HUES64 (cell line): Measurements from ENCODE around the gene ANKRD6. TPM values are rescaled to one million over a fixed set of nuclear protein-coding genes. Genes with fewer than 3 reads are reported as not detected.
"Not testable (repeated sequence)": the region's sequence is repeated elsewhere in the genome, so short reads cannot be mapped to it uniquely, and the experiment has no call there.

ENCODE experiments used
- H3K27ac ChIP-seq: 2 replicates; pipeline ENCODE4 v1.7.0; 2013; ENCODE audit warnings: low read depth, low read length, inconsistent platforms
- H3K27me3 ChIP-seq: 2 replicates; pipeline ENCODE4 v1.6.1; 2013; ENCODE audit warnings: mild to moderate bottlenecking, low read length; ENCODE audit not compliant: insufficient read depth
- H3K36me3 ChIP-seq: 2 replicates; pipeline ENCODE4 v1.6.1; 2013; ENCODE audit warnings: mild to moderate bottlenecking, low read length; ENCODE audit not compliant: insufficient read depth
- H3K4me1 ChIP-seq: 2 replicates; pipeline ENCODE4 v1.6.1; 2013; ENCODE audit warnings: mild to moderate bottlenecking, low read length, moderate library complexity; ENCODE audit not compliant: insufficient read depth
- H3K4me3 ChIP-seq: 2 replicates; pipeline ENCODE4 v1.5.1; 2013; ENCODE audit warnings: mild to moderate bottlenecking, low read length, moderate library complexity
- H3K9ac ChIP-seq: 2 replicates; pipeline ENCODE4 v1.6.1; 2013; ENCODE audit warnings: mild to moderate bottlenecking, low read depth, low read length
- H3K9me3 ChIP-seq: 2 replicates; pipeline ENCODE4 v1.6.1; 2013; ENCODE audit warnings: low read depth, low read length; ENCODE audit not compliant: insufficient read depth
- WGBS: fragments of 150-250, 120-280 bp; methylation state at CpG from one replicate; pipeline ENCODE4 v1.1.7; 2013; ENCODE audit warnings: missing lambda C conversion rate; 5-methylcytosine and 5-hydroxymethylcytosine counted together
- polyA plus RNA-seq, 2 experiments: library from polyadenylated mRNA; stranded (reverse); fragments of 50-300 nt; gene quantifications; one replicate each; pipeline ENCODE4 v1.2.3, GENCODE V29; 2013

ANKRD6 gene
- 7.8 TPM for polyA plus RNA-seq (2013, experiment 1 of 2)
- 6.6 TPM for polyA plus RNA-seq (2013, experiment 2 of 2)

- Histone ChIP-seq H3K36me3 (no peaks in the 10 kb centered on the region), H3K9ac (peak within 1 kb of the TSS; percentile 65), H3K4me1 (peaks cover 15% of the 10 kb centered on the region), H3K27ac (no peak within 1 kb of the TSS), H3K4me3 (peak within 1 kb of the TSS; percentile 72), H3K9me3 (no peaks in the 10 kb centered on the region), H3K27me3 (peaks cover 50% of the 10 kb centered on the region)
- whole genome bisulfite sequencing = 1% methylated on average over 38 of the region's 38 CpGs
Observed at GRCh38 chr6:89432875-89433251, at the start of gene ANKRD6. Gene ANKRD6 (plus strand): TSS chr6:89433152. CDS start chr6:89566977, 133,825 bp downstream.

DNA sequence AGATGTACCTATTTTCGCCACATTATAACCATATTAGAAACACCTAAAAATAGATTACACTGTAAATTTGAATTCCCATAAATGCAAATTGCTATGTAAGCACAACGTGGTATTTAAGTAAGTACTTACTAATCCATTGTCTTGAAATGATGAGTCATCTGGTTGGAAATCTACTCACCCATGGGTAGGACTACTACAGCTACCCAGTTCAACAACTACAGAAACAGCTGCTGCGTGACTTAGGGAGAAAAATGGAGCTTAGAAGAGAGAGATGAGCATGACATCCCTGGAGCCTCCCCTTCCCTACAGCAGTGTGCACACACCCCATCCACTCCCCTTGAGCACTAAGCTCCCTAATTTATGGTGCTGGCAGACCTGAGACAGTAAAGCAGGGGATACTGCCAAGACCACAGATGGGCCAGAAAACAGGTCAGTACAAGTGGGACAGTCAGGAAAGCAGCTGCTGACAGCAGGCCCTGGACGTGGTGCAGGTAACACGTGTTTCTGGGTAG is 47.7 kb upstream of the ANKRD6 start:
- Histone ChIP-seq H3K4me3 (no peak overlapping the region), H3K27me3 (no peaks in the 10 kb centered on the region), H3K9me3 (no peaks in the 10 kb centered on the region), H3K36me3 (no peaks in the 10 kb centered on the region), H3K4me1 (peaks cover 5% of the 10 kb centered on the region; the same call in 1 of the 2 replicates), H3K27ac (no peak overlapping the region), H3K9ac (no peak overlapping the region)
- 89% methylated on average over 3 of the region's 5 CpGs for WGBS

DNA sequence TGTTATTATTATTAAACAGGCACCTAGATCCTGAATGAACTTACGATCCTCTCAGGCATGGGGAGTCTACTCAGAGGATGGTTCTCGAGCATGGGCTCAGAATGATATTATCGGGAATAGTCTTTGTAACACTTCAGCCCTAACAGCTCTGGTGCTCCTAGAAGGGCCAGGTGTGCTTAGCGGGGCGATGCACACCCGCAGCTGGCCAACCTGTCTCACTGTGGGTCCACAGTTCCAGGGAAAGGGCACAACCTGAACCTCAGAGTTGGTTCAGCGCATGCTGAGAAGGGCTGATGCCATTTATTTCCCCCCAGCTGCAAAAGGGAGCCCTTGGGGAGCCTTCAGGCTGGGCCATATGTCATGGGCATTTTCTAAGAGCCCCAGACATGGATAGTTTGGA is 47.1 kb upstream of the ANKRD6 start:
- Histone ChIP-seq H3K27ac (no peak overlapping the region), H3K4me1 (peaks cover 5% of the 10 kb centered on the region; the same call in 1 of the 2 replicates), H3K9me3 (no peaks in the 10 kb centered on the region), H3K36me3 (no peaks in the 10 kb centered on the region), H3K9ac (no peak overlapping the region), H3K4me3 (no peak overlapping the region), H3K27me3 (no peaks in the 10 kb centered on the region)
- WGBS = 95% methylated on average over 7 of the region's 7 CpGs

DNA sequence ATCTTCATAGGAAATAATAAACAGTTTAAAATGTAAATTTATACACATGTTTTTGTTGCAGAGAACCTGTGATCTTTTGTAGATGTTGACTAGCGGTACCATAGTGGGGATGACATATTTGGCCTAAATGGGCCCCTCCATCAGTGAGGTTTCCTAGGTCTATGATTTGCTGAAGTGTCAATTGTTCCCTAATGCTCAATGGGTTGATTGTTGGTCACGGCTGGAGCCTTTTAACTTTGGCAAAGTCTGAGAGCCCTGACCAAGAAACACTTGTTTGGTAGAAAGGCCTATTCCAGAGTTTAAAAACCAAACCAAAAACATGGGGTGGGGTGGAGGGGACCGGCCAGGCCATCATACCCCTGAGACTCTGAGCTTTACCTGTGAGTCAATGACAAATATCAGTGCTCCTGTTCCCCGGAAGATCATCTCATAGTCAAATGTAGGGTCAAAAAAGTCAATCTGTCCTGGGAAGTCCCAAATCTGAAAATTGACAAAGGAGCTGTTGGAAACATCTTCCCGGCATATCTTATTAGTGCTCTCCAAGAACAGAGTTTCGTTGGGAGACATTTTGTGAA is 45.9 kb upstream of the ANKRD6 start:
- no peak overlapping the region for H3K4me3 ChIP-seq
- H3K9ac ChIP-seq = no peak overlapping the region
- H3K4me1 ChIP-seq = peaks cover 5% of the 10 kb centered on the region; the same call in 1 of the 2 replicates
- WGBS = 94% methylated on average over 6 of the region's 6 CpGs
- no peaks in the 10 kb centered on the region for H3K27me3 ChIP-seq
- H3K27ac ChIP-seq = no peak overlapping the region
- no peaks in the 10 kb centered on the region for H3K36me3 ChIP-seq
- no peaks in the 10 kb centered on the region for H3K9me3 ChIP-seq

- Histone ChIP-seq H3K27ac (no peak overlapping the region), H3K27me3 (no peaks in the 10 kb centered on the region), H3K36me3 (no peaks in the 10 kb centered on the region), H3K9me3 (no peaks in the 10 kb centered on the region), H3K9ac (no peak overlapping the region), H3K4me1 (peaks cover 5% of the 10 kb centered on the region; the same call in 1 of the 2 replicates), H3K4me3 (no peak overlapping the region)
- 96% methylated on average over 9 of the region's 9 CpGs for WGBS
Observed at GRCh38 chr6:89387516-89388201, 45.3 kb upstream of the ANKRD6 start.

DNA sequence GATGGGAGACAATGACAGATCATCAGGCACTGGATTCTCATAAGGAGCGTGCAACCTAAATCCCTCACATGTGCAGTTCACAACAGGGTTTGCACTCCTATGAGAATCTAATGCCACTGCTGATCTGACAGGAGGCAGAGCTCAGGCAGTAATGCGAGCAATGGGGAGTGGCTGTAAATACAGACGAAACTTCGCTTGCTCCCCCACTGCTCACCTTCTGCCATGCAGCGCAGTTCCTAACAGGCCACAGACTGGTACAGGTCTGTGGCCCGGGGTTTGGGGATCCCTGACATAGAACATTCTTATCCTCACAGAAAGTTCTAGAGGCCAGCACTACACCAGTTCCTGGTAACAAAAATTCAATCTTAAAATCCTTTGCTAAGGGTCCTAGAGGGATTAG is 44.1 kb upstream of the ANKRD6 start:
- Histone ChIP-seq H3K4me3 (no peak overlapping the region), H3K36me3 (no peaks in the 10 kb centered on the region), H3K27me3 (no peaks in the 10 kb centered on the region), H3K27ac (no peak overlapping the region), H3K4me1 (peaks cover 5% of the 10 kb centered on the region; the same call in 1 of the 2 replicates), H3K9me3 (no peaks in the 10 kb centered on the region), H3K9ac (no peak overlapping the region)
- WGBS = 93% methylated on average over 6 of the region's 6 CpGs

DNA sequence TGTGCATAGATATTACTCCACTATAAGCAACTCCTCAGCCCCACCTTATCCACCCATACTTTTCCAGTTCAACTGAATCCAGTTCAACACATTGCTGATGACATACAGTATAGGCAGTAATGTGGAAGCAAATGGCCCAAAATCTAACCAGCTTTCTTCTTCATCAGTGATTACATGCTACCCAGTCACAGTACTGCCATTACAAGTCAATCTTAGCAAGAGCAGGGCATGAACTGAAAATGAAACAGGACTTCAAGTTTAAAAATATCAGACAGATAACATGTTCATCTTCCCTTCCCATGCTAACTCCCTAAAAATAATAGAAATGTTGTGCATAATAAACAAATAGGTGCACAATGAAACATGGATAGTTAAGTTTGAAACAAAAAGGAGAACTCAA is 40.1 kb upstream of the ANKRD6 start:
- Histone ChIP-seq H3K36me3 (no peaks in the 10 kb centered on the region), H3K27ac (no peak overlapping the region), H3K4me1 (no peaks in the 10 kb centered on the region), H3K9ac (no peak overlapping the region), H3K4me3 (no peak overlapping the region), H3K9me3 (no peaks in the 10 kb centered on the region), H3K27me3 (no peaks in the 10 kb centered on the region)

- H3K27ac ChIP-seq = no peak overlapping the region
- no peak overlapping the region for H3K9ac ChIP-seq
- H3K27me3 ChIP-seq = no peaks in the 10 kb centered on the region
- no peaks in the 10 kb centered on the region for H3K36me3 ChIP-seq
- H3K9me3 ChIP-seq = no peaks in the 10 kb centered on the region
- no peak overlapping the region for H3K4me3 ChIP-seq
- WGBS = 86% methylated on average over 1 of the region's 1 CpG
- no peaks in the 10 kb centered on the region for H3K4me1 ChIP-seq
Observed at GRCh38 chr6:89393659-89394058, 39.3 kb upstream of the ANKRD6 start.

DNA sequence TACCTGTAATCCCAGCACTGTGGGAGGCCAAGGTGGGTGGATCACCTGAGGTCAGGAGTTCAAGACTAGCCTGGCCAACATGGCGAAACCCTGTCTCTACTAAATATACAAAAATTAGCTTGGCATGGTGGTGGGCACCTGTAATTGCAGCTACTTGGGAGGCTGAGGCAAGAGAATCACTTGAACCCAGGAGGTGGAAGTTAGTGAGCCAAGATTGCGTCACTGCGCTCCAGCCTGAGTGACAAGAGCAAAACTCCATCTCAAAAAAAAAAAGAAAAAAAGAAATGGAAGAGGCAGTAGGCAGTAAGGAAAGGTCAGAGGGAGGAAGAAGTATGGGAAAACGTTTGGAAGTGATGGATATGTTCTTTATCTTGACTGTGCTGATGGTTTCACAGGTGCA is 35.1 kb upstream of the ANKRD6 start:
- not testable (repeated sequence) for H3K27me3 ChIP-seq, H3K4me3 ChIP-seq, H3K27ac ChIP-seq, H3K9ac ChIP-seq, H3K4me1 ChIP-seq, H3K36me3 ChIP-seq, H3K9me3 ChIP-seq
- WGBS = 71% methylated on average over 3 of the region's 4 CpGs

- Histone ChIP-seq H3K4me1 (no peaks in the 10 kb centered on the region), H3K36me3 (no peaks in the 10 kb centered on the region), H3K9me3 (no peaks in the 10 kb centered on the region), H3K9ac (no peak overlapping the region), H3K4me3 (no peak overlapping the region), H3K27me3 (no peaks in the 10 kb centered on the region), H3K27ac (no peak overlapping the region)
- 84% methylated on average over 6 of the region's 7 CpGs for WGBS
Observed at GRCh38 chr6:89398762-89399525, 34.0 kb upstream of the ANKRD6 start.

DNA sequence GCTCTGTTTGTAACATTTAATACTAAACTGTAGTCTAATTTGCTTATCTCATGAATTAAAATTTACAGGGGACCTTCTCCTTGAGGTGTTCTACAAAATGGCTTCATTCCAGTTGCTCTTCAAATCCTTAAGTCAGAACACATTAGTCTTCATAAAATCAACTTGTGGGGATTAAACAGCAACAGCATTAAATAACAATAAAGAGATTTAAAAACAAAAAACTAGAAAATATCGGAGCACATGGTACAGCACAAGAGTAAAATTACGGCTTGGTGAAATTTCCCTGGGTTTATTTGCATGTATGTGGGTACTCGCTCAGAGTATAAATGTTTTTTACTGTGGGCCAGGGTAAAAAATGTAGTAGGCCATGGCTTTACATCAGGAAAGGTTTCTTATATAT is 32.9 kb upstream of the ANKRD6 start:
- Histone ChIP-seq H3K27ac (no peak overlapping the region), H3K9ac (no peak overlapping the region), H3K36me3 (no peaks in the 10 kb centered on the region), H3K4me3 (no peak overlapping the region), H3K9me3 (no peaks in the 10 kb centered on the region), H3K27me3 (no peaks in the 10 kb centered on the region), H3K4me1 (0 out of 2 replicates have a peak, but pooled peaks cover 6% of the 10 kb centered on the region)
- WGBS = 95% methylated on average over 3 of the region's 3 CpGs
